ENCODE measurements around the gene IKZF1. TPM values are rescaled to one million over a fixed set of nuclear protein-coding genes. Genes with fewer than 3 reads are reported as not detected.

Gene IKZF1
- total RNA-seq, 1 experiment from 2014 or later: 2.3 TPM

- TF ChIP-seq IRF2 (CRISPR knock-in tag; IDR thresholded peaks at IDR 0.05; ENCODE audit: borderline replicate concordance, low read depth) (no peak), SMAD4 (CRISPR knock-in tag; IDR thresholded peaks at IDR 0.05) (no peak), CREB1 (CRISPR knock-in tag; IDR thresholded peaks at IDR 0.05) (no peak), ESRRA (CRISPR knock-in tag; IDR thresholded peaks at IDR 0.05; ENCODE audit: borderline replicate concordance) (no peak), ATF2 (CRISPR knock-in tag; IDR thresholded peaks at IDR 0.05; ENCODE audit: borderline replicate concordance, low read depth) (no peak)
These were observed 47.8 kb downstream of the IKZF1 start (continued) for GRCh38 chr7:50352282-50352681.

- Mint-ChIP-seq H3K27me3 (ENCODE audit: low read depth) (no peaks in the 10 kb centered on the region; the same call in 1 of the 2 replicates), H3K9me3 (no peaks in the 10 kb centered on the region), H3K4me3 (no peak overlapping the region), H3K27ac (no peak overlapping the region), H3K36me3 (no peaks in the 10 kb centered on the region), H3K4me1 (no peaks in the 10 kb centered on the region)
- POLR2A ChIA-PET: no interaction called here
- TF ChIP-seq JUN (CRISPR knock-in tag; IDR thresholded peaks at IDR 0.05) (no peak), TEAD1 (CRISPR knock-in tag; IDR thresholded peaks at IDR 0.05) (no peak)
- DNase-seq (ENCODE audit: low spot score): no peak
- ATAC-seq: no peak
- CTCF ChIA-PET: no interaction called here
These were observed 48.2 kb downstream of the IKZF1 start for GRCh38 chr7:50352751-50353150.

- Mint-ChIP-seq H3K4me3 (no peak overlapping the region), H3K36me3 (no peaks in the 10 kb centered on the region), H3K9me3 (no peaks in the 10 kb centered on the region), H3K27me3 (ENCODE audit: low read depth) (no peaks in the 10 kb centered on the region; the same call in 1 of the 2 replicates), H3K27ac (no peak overlapping the region), H3K4me1 (no peaks in the 10 kb centered on the region)
- DNase-seq (ENCODE audit: low spot score): no peak
- ChIA-PET CTCF (no interaction called here), POLR2A (no interaction called here)
- ATAC-seq: no peak
- TF ChIP-seq ZNF416 (CRISPR knock-in tag; IDR thresholded peaks at IDR 0.05) (no peak), FOXP4 (CRISPR knock-in tag; IDR thresholded peaks at IDR 0.05) (no peak), MYBL2 (CRISPR knock-in tag; IDR thresholded peaks at IDR 0.05) (no peak), ATF1 (CRISPR knock-in tag; IDR thresholded peaks at IDR 0.05) (no peak), GTF2I (CRISPR knock-in tag; conservative IDR thresholded peaks at IDR 0.05) (no peak), ESRRA (CRISPR knock-in tag; IDR thresholded peaks at IDR 0.05; ENCODE audit: borderline replicate concordance) (no peak), USF2 (CRISPR knock-in tag; IDR thresholded peaks at IDR 0.05) (no peak), JAZF1 (CRISPR knock-in tag; IDR thresholded peaks at IDR 0.05) (no peak), NFATC4 (CRISPR knock-in tag; IDR thresholded peaks at IDR 0.05) (no peak), ZNF532 (CRISPR knock-in tag; IDR thresholded peaks at IDR 0.05; ENCODE audit: borderline replicate concordance) (no peak), ZNF396 (CRISPR knock-in tag; IDR thresholded peaks at IDR 0.05; ENCODE audit: borderline replicate concordance) (no peak), GRHL2 (CRISPR knock-in tag; IDR thresholded peaks at IDR 0.05; ENCODE audit: insufficient replicate concordance, severe bottlenecking) (no peak)
These were observed 48.7 kb downstream of the IKZF1 start for GRCh38 chr7:50353201-50353600.

Data from WTC11 (cell line).